HTERT RPE-1 (cell line): ENCODE measurements around the gene NTNG1.

Source experiments
- in situ Hi-C: fragments of 300-500 bp; cut with MboI; formaldehyde crosslinking; loops from 4 replicates; pipeline ENCODE4 v1.14.3; 2020; ENCODE audit warnings: low sequenced_read_pairs

The NTNG1 gene

DNA sequence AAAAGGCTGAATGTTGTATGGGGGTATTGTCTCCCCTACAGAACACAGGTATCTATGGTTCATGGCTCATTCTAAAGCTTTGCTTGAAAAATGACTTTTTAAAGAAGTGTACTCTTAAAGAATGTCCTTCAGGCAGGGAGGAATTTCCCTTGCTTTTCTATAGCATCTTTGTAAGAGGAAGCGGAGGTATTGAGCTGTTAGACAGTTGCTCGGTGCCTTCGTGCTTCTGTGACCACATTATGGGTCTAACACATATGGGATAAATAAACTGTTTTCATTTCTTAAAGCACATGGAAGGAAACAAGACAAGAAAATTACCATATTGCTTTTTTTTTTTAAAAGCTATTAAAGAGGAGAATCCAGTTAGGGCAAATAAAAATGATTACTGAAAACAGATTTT, 182.9 kb downstream of the NTNG1 start:
- in situ Hi-C loops, result no loop called here

DNA sequence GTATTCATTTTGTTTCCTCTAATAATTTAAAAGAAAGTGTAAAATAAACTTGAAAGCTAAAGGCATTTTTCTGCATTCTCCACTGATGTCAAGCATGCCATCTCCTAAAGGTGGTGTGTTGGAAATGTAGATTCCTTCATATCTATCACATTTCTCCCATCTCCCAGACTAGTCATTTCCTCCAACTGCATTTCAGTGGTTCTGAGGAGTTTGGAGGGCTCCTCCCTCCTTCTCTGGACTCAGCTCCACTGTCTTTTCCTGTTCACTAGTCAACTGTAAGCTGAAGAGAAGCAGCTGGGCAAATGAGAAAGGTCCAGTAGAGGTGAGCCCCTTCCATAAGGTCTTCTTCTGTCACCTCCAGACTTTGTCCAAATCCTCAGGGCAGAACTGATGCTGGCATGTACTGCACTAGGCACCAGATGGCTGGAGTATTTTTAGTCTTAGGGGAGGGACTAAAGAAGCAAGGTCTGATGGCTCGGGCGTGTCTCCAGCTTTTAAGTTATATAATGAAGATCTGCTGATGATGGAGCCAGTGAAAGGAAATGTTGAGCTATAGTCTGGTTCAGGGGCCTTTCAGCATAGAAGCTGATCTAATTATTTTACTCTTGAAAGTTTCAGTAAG, 186.1 kb downstream of the NTNG1 start:
- in situ Hi-C loops, result no loop called here

GRCh38 chr1:107327446-107327845, 186.6 kb downstream of the NTNG1 start:
- in situ Hi-C loops, result no loop called here

DNA sequence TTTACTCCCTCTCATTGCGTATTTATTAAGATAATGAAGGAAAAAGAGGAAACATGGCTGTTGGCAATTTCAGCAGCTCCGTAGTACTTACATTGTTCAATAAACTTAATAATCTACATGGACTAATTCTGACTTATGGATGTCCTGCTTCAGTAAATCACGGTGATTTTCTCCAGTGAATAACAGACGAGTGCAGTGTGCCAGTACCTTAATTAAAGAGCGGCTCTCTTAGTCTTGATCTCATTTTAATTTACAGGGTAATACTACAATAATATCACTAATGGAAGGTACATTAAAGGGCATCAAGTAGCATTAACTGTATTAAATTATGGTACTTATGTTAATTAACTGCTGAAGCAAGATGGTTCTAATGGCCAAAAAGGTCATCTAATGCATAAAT, 187.2 kb downstream of the NTNG1 start:
- in situ Hi-C loops, result no loop called here

DNA sequence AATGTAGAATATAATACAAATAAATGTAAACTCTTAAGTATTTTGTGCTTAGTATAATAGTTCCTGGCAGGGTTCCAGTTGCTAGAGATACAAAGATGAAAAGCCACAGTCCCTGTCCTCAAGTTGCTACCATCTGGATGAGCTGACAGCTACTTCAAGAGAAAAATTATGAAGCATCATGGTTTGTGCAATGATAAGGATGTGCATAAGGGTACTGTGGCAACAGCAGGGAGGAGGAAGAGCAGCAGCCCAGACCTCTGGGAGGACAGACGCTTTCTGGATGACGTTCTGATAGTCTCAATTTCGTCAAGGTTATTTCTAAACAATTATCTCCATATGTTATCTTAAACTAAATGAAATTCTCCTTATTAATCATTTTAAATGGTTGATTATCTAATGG, 198.9 kb downstream of the NTNG1 start:
- in situ Hi-C loops, result no loop called here

DNA sequence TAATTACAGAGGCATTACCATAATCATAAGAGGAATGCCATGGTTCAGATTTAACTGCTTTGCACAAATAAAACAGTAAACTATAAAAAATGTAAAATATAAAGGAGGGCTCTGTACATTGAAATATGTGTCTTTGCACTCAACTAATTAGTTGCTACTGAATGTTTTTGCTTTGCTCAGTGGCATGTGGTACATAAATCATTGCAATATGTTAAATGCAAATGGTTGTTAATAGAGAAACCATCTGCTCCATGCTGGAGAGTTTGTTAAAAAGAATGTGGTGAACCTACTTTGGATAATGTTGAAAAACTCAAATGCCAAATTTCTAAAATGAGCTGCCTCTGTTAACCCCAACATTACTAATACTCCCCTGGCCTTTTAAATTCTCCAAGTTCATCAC, 201.5 kb downstream of the NTNG1 start:
- in situ Hi-C loops, result no loop called here

DNA sequence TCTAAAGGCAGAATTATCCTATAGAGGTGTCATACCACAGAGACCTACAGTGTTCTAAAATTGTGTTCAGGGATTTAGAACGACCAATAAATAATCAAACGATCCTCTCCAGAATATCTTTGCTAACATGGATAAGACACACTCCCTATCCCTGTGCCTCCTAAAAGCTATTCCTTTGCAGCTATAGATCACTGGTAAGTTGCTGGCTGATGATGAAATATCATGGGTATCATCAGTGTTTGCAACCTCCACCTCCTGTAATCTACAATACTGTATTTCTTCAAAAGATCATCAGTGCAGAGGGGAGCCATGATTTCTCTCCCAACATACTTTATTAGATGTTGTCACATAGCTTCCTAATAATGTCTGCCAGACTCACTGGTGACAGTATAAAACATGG, 201.9 kb downstream of the NTNG1 start:
- in situ Hi-C loops, result no loop called here

- in situ Hi-C loops, result no loop called here
Observed at GRCh38 chr1:107343601-107344000, 202.8 kb downstream of the NTNG1 start.

GRCh38 chr1:107344268-107344760, 203.5 kb downstream of the NTNG1 start:
- in situ Hi-C loops, result no loop called here

DNA sequence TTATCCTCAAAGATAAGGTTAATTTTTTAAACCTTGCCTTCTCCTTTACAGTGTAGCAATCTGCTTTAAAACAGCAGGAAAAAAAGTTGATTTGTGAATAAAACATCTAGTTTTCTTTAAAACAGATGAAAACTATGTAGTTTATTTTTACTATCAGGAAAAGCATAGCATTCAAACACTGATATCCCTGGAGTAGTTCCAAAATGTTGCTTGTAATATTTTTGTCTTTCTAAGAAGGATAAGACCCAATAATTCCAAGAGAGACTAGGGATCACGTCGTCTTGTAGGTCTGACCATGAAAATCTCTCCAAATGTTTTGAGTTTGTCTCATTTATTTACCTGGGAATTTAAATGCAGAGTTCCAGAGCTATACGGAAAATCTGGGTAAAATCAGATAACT, 204.0 kb downstream of the NTNG1 start:
- in situ Hi-C loops, result no loop called here

GRCh38 chr1:107352850-107353249, 212.0 kb downstream of the NTNG1 start:
- in situ Hi-C loops, result no loop called here

DNA sequence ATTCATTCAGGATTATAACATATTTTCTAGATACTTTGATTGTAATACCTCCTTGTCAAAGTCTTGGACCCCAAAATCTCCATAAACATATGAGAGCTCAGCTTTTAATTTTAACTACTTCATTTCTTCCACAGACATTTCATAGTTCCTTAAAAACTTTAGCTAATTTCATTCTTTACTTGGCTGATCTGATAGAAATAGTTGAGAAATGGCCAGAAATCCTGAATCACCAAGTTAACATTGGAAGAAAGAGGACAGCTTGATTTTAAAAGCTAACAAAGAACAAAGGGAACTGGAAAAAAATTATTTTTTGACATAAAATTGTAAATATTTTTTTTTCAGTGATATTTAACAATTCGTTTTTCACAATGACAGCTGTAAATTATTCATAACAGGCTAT, 216.5 kb downstream of the NTNG1 start:
- in situ Hi-C loops, result no loop called here

DNA sequence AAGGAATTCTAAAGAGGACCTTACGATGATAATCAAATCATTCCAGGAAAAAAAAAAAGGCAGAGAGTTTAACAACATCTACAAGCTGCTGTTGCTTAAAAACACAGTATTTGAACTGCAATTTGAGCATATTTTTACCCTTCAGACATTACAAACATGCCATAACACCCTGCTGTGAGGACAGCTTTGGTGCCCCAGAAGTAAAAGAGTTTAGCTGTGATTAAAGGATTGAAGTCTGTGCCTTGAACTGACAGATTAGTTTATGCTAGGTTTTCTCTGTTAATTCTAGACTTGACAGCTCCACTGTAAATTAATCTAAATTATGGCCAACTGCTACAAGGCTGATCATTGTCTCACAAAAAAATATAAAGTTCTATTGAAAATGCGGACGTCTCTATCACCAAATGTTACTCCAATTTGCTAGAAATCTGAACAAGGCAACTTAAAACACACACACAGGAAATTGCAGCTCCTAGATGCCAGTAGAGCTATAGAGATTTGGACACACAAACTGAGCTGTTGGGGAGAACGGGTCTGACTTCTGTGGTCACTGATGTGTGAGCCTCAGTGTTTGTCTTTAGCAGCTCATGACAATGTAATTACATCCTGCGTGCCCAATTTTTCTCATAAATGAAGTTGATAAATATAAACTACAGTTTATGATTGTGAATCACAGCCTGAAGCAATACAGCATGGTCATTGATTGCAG, 217.9 kb downstream of the NTNG1 start:
- in situ Hi-C loops, result no loop called here

DNA sequence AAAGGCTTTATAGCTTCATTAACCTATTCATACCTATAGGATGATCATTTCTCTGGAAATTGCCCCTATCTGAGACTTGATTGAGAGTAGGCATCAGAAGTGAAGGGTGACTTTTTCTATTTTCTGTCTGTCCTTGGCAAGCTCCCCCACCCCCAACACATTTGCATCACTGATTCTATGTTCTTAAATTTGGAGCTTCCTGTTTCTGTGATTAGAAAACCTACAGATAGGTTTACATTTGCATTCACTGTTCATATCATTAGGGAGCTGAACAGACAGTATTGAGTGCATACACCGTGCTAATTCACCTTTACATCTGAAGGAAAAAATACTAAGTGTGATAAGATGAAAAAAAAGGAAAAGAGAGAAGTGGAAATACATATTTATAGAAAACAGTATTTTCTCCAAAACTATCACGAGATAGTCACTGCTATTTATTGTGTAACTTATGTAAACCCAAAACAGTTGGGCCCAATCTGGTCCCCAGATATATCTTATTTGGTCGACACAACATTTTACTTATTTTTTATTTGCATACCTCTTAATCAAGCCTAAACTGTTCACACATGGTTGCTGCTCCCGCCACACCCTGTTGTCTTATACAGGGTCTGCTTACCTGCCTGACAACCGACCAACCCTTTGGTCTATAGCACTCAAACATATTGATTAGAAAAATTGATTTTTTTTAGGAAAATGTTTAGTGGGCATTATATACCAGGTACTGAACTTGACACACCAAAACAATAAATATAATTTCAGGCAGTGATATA, 218.8 kb downstream of the NTNG1 start:
- in situ Hi-C loops, result no loop called here

DNA sequence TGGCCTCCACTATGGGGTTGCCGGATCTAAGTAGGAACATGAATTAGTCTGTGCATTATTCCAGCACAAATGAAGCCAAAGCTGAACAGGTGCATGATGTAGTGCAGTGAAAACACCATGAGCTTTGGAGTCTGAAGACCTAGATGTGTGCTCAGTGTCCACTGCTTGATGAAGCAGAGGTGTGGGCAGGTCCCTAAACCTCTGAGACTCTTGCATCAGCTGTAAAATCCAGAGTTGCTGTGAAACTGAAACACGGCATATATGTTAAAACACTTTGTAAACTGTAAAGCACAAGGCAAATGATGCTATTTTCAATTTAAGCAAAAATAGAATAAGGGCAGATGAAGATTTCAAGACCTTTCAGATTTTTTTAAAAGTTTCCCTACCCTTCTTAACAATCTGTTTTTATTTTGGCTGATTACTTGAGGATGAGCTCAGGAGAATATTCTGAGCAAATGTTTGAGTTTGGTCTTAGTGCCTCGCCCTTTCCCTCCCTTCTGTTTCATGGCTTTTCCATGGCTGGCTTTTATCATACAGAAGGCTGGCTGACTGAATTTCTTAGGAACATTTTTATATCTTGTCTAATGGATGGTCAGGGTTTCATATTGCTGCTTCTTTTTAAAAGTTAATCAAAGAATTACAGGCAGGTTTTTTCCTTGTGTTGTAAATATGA, 221.8 kb downstream of the NTNG1 start:
- in situ Hi-C loops, result no loop called here

DNA sequence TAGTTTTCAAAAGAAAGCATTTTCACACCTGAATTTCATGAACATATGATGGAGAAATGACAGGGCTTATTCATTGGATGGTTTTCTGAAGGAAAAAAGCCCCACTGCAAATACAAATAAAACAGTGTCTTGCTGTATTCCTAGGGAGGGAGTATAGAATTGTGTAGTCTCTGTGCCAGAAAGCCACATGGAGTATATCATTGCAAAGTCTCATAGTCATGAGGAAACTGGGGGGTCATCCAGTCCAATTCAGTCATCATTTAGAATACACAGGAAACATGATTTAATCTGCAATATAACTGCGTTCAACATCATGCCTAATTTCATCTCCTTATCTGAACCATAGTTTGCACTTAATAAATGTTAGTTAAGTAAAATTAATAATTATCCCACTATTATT, 222.3 kb downstream of the NTNG1 start:
- in situ Hi-C loops, result no loop called here

DNA sequence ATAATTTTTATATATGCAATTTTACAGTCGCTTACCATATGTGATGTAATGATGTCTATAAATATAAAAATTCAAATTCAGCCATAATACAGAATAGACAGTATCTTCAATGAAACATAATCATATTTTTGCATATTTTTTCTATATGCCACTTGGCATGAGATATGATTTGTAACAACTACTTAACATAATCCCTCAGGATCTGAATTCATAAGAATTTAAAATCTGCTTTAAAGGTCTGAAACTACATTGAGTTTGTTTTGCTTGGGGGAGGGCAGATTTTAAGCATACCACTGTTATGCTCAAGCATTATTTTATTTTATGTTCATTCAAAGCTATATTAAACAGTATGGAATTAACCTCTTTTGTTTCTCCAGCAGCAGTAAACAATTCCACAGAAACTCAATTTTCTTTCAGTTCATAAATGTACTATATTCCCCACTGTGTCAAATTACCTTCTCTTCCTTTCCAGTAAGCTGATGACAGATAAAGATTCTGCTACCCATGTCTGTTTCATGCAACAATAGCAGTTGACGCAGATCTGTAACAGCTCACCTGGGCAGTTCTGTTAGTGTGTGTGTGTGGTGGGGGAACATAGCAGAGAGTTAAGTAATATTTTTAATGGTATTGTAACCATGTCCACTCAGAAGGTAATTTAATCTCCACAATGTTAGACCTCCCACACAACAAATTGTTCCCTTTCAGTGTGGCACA, 224.8 kb downstream of the NTNG1 start:
- in situ Hi-C loops, result no loop called here

DNA sequence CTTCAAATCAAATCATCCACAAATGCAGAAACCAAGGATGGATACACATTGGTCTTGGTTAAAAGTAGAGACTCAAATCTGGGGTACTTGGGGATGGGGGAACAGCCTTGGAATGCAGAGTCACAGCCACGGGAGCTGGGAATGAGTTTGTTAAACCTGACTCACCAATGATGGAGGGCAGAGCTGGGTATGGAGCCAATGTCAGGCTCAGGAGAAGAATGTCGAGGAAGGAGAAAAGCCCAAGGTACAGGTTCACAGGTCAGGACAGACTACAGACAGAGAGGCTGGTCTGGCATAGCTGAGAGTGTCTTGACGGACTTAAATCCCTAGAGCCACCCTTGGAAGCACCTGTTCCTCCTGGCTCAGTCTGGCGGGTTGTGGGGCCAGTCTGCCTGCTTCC, 237.6 kb downstream of the NTNG1 start:
- in situ Hi-C loops, result no loop called here

- in situ Hi-C loops, result no loop called here
Observed at GRCh38 chr1:107378866-107379265, 238.0 kb downstream of the NTNG1 start.

- in situ Hi-C loops, result no loop called here
Observed at GRCh38 chr1:107379826-107380225, 239.0 kb downstream of the NTNG1 start.
